NCI-H2171 (cell line): ENCODE measurements around the gene BBS9.
A peak's percentile ranks its signal among the peaks of the same experiment; 100 is the strongest.
"Not testable (repeated sequence)": the region's sequence is repeated elsewhere in the genome, so short reads cannot be mapped to it uniquely, and the experiment has no call there.

Experiments
- DNase-seq: peaks from one replicate; lab custom pipeline; 2025; lab: John Stamatoyannopoulos, UW

Gene BBS9

GRCh38 chr7:33196221-33196620, 66.9 kb downstream of the BBS9 start:
- DNase-seq, result peak; percentile 15

- DNase-seq, result no peak
Measured at GRCh38 chr7:33200282-33200681, 70.9 kb downstream of the BBS9 start.

GRCh38 chr7:33201821-33202220, 72.5 kb downstream of the BBS9 start:
- no peak for DNase-seq

DNA sequence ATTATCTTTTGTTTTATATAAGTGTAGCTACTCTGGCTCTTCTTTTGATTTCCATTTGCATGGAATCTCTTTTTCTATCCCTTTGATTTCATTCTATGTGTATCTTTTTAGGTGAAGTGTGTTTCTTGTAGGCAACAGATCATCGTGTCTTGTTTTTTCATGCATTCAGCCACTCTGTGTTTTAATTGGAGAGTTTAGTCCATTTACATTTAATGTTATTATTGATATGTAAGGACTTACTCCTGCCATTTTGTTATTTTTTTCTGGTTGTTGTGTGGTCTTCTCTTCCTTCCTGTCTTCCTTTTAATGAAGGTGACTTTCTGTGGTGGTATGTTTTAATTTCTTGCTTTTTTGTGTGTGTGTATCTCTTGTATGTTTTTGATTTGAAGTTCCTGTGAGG, 81.6 kb downstream of the BBS9 start:
- DNase-seq, result no peak

DNA sequence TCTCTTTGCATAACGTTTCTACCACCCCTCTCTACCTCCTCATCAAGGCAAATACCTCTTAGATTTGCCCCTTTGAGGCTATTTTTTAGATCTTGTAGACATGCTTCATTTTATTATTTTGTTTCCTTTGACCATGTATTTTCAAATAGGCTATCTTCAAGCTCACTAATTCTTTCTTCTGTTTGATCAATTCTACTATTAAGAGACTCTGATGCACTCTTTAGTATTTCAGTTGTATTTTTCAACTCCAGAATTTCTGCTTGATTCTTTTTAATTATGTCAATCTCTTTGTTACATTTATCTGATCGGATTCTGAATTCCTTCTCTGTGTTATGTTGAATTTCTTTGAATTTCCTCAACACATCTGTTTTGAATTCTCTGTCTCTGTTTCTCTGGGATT, 82.8 kb downstream of the BBS9 start:
- DNase-seq, result no peak

GRCh38 chr7:33215992-33216391, 86.6 kb downstream of the BBS9 start:
- DNase-seq, result no peak

DNA sequence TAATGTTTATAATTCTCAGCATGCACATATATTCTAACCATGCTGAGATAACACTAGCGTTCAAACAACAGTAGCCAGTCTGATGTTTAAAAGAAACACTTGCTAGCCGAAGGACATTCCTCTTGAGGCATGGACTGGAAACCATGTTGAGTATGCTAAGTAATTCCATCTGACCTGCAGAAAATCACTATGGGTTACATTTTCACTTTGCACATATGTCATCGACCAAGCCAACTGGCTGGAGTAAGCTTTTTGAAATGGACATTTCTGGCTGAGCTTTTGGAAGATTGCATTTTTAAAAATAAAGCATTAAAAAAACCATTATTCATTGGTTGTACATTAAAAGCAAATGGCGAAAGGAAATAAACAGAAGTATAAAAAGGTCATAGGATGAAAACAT, 88.2 kb downstream of the BBS9 start:
- DNase-seq, result no peak

DNA sequence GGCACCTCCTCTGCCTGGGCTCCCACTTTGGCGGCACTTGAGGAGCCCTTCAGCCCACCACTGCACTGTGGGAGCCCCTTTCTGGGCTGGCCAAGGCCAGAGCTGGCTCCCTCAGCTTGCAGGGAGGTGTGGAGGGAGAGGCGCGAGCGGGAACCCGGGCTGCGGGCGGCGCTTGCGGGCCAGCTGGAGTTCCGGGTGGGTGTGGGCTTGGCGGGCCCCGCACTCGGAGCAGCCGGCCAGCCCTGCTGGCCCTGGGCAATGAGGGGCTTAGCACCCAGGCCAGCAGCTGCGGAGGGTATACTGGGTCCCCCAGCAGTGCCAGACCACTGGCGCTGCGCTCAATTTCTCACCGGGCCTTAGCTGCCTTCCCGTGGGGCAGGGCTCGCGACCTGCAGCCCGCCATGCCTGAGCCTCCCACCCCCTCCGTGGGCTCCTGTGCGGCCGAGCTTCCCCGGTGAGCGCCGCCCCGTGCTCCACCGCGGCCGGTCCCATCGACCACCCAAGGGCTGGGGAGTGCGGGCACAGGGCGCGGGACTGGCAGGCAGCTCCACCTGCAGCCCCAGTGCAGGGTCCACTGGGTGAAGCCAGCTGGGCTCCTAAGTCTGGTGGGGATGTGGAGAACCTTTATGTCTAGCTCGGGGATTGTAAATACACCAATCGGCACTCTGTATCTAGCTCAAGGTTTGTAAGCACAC, 89.6 kb downstream of the BBS9 start:
- not testable (repeated sequence) for DNase-seq

GRCh38 chr7:33220231-33220630, 90.9 kb downstream of the BBS9 start:
- DNase-seq, result no peak

GRCh38 chr7:33221390-33221789, 92.0 kb downstream of the BBS9 start:
- no peak for DNase-seq

- no peak for DNase-seq
Measured at GRCh38 chr7:33232632-33233145, 103.3 kb downstream of the BBS9 start.

- no peak for DNase-seq
Measured at GRCh38 chr7:33233659-33234058, 104.3 kb downstream of the BBS9 start.

DNA sequence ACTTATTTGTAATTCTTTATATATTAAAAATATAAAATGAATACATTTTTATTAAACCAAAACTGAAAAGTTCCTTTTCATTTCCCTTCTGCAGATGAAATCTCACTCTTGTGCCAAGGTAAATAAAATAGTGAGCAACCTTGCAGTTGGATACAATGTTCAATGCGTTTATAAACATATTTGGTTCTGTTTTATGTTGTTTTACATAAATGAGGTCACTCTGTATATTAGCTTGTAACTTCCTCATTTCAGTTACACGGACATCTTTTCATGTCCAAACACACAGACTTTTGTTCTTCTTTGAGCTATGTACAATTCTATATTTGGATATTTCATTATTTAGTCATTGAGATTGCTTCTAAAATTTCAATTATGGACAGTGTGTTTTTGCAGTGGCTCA, 107.7 kb downstream of the BBS9 start:
- DNase-seq, result no peak

GRCh38 chr7:33243319-33243881, 114.0 kb downstream of the BBS9 start:
- peak; percentile 34 for DNase-seq

- DNase-seq, result no peak
Measured at GRCh38 chr7:33248671-33249070, 119.3 kb downstream of the BBS9 start.

DNA sequence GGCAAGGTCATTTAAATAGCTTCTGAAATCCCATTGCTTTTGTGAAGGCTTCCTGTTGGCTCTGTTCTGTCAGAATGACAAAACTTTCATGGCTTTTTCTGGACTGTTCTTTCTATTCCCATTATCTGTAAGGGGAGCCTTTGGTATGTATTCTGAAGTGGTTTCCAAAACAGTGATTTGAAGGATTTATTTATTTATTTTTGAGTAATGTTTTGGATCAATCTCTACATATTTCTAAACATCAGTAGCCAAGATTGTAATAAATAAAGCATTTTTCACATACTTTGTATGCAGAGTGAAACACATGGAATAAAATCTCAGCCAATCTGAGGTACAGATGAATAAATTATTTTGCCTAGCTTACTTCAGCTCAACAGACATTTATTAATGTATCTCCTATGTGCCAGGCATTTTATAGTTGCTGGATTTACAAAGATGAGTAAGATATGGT, 121.1 kb downstream of the BBS9 start:
- DNase-seq, result no peak

DNA sequence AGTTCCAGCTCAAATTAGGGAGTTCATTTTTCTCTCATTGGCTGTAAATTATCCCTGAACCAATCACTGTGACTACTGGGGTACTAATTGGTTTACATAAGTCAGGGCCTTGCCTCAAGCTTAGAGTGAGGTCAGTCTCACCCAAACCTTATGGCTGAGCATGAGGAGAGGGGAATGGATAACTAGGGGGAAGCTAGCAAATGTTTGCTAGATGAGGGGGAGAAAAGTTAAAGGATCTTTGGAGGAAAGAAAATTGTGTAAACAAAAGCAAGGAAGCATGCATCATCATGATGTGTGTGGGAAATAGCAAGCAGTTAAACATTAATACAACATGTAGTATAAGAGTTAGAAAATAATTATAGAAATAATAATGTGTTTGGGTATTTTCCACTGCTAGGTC, 121.9 kb downstream of the BBS9 start:
- no peak for DNase-seq

- DNase-seq, result no peak
Measured at GRCh38 chr7:33258491-33258951, 129.2 kb downstream of the BBS9 start.

DNA sequence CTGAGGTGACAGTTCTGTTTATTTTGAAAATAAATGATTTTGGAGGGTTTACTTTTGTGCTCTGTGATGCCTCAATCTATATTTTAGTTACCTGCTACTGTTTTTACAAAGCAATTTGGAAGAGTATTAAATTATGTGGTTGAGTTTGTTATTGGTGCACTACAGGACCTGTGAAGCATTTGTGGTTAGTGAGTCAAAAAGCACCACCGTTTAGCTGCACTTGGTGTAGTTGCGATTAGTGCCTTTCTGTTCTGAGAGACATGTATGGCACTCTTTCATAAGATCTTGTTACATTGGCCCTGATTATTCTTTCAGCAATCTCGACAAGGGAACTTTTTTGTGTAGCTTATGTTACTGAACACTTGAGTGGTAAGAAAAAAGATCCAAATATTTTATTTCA, 132.2 kb downstream of the BBS9 start:
- no peak for DNase-seq

- no peak for DNase-seq
Measured at GRCh38 chr7:33262476-33262875, 133.1 kb downstream of the BBS9 start.

GRCh38 chr7:33271839-33272371, 142.5 kb downstream of the BBS9 start:
- DNase-seq, result not testable (repeated sequence)

- DNase-seq, result no peak
Measured at GRCh38 chr7:33273356-33273755, 144.0 kb downstream of the BBS9 start.

DNA sequence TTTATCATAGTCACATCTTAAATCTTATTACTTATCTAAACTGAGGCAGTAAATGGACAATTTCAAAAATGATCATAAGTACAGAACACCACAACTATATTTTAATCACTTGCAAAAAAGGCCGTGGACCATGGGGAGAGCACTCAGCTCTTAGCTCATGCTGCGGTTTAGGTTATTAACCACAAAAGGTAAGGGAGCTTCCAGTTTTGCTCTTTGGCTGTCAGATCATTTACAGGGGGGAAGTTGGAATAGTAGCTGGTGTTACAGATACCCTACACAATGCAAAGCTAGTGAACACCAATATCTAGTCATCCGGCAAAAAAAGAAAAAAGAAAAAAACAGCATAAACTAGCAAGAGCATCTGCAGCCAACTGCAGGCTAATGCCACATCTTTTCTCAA, 147.0 kb downstream of the BBS9 start:
- no peak for DNase-seq
